CD14-positive monocyte (primary cell): ENCODE measurements around the gene HOXA5. TPM values are rescaled to one million over a fixed set of nuclear protein-coding genes. Genes with fewer than 3 reads are reported as not detected.

ENCODE experiments used
- DNase-seq, 3 donors: peaks; one replicate each; pipeline ENCODE4 v3.0.0-alpha.2; 2011 to 2022
- H2AFZ ChIP-seq: 2 replicates; pipeline ENCODE4 v1.6.0; 2012; ENCODE audit warnings: mild to moderate bottlenecking, low read depth, low read length, inconsistent platforms; ENCODE audit not compliant: insufficient read depth, poor library complexity, severe bottlenecking
- H3K27ac ChIP-seq, 2 donors: 1 replicate in 1 of 2; 2 replicates in 1 of 2; pipeline ENCODE4 v1.5.1; 2012 to 2013; ENCODE audit warnings: low read length in 2 of 2, control low read depth in 1 of 2, inconsistent platforms in 1 of 2, low read depth in 1 of 2, mild to moderate bottlenecking in 1 of 2
- H3K27me3 ChIP-seq, 2 donors: one replicate each; pipeline versions ENCODE4 v1.6.0 to v1.6.1; 2011 to 2013; ENCODE audit warnings: low read length in 2 of 2; ENCODE audit not compliant: control insufficient read depth in 2 of 2, insufficient read depth in 2 of 2
- H3K36me3 ChIP-seq, 2 donors: replicated peaks in 1 of 2; 1 replicate in 1 of 2; 2 replicates in 1 of 2; pipeline versions ENCODE4 v1.5.1 to v1.6.1; 2012 to 2013; ENCODE audit warnings: low read length in 2 of 2, control low read depth in 1 of 2, inconsistent platforms in 1 of 2, mild to moderate bottlenecking in 1 of 2; ENCODE audit not compliant: insufficient read depth in 2 of 2, control insufficient read depth in 1 of 2
- H3K4me1 ChIP-seq, 2 donors: 1 replicate in 1 of 2; 2 replicates in 1 of 2; pipeline versions ENCODE4 v1.5.1 to v1.6.1; 2012 to 2013; ENCODE audit warnings: low read length in 2 of 2, control low read depth in 1 of 2, inconsistent platforms in 1 of 2, mild to moderate bottlenecking in 1 of 2, moderate library complexity in 1 of 2; ENCODE audit not compliant: insufficient read depth in 2 of 2, control insufficient read depth in 1 of 2
- H3K4me2 ChIP-seq: replicated peaks from 2 replicates; pipeline ENCODE3; 2012; ENCODE audit warnings: low read length, moderate library complexity, mild to moderate bottlenecking; ENCODE audit not compliant: poor library complexity, severe bottlenecking; ENCODE audit errors: extremely low read depth
- H3K4me3 ChIP-seq, 3 experiments: fragments of 200-600 bp in 1 of 3; sonication (generic) in 1 of 3; replicated peaks in 1 of 3; 1 replicate in 2 of 3; 2 replicates in 1 of 3; pipeline ENCODE4 v1.5.1; 2011 to 2013; ENCODE audit warnings: low read length in 3 of 3, mild to moderate bottlenecking in 3 of 3, control low read depth in 2 of 3, low read depth in 2 of 3, inconsistent platforms in 1 of 3, moderate library complexity in 1 of 3
- H3K79me2 ChIP-seq: 2 replicates; pipeline ENCODE4 v1.6.0; 2012; ENCODE audit warnings: mild to moderate bottlenecking, control low read depth, inconsistent platforms, low read length, moderate library complexity; ENCODE audit not compliant: insufficient read depth
- H3K9ac ChIP-seq: 2 replicates; pipeline ENCODE4 v1.6.0; 2017; ENCODE audit warnings: low read length, mild to moderate bottlenecking; ENCODE audit not compliant: insufficient read depth, poor library complexity, severe bottlenecking
- H3K9me3 ChIP-seq, 2 donors: replicated peaks in 1 of 2; 1 replicate in 1 of 2; 2 replicates in 1 of 2; pipeline versions ENCODE4 v1.5.1 to v1.6.1; 2012 to 2013; ENCODE audit warnings: low read length in 2 of 2, control low read depth in 1 of 2; ENCODE audit not compliant: control insufficient read depth in 1 of 2, insufficient read depth in 1 of 2
- H4K20me1 ChIP-seq: 2 replicates; pipeline ENCODE4 v1.6.0; 2012; ENCODE audit warnings: mild to moderate bottlenecking, low read length, control low read depth, moderate library complexity; ENCODE audit not compliant: insufficient read depth
- H3K27ac Mint-ChIP-seq, 7 donors: one replicate each; pipeline ENCODE4 v1.8.0; 2020; ENCODE audit warnings: mild to moderate bottlenecking in 7 of 7, mixed read lengths in 7 of 7, moderate library complexity in 6 of 7, inconsistent platforms in 2 of 7
- H3K27me3 Mint-ChIP-seq, 3 donors: one replicate each; pipeline ENCODE4 v1.8.0; 2021 to 2022; ENCODE audit warnings: low read depth in 3 of 3, mild to moderate bottlenecking in 3 of 3, mixed read lengths in 3 of 3, moderate library complexity in 3 of 3, inconsistent platforms in 1 of 3
- H3K36me3 Mint-ChIP-seq, 2 donors: one replicate each; pipeline ENCODE4 v1.8.0; 2020; ENCODE audit warnings: mixed read lengths in 2 of 2, inconsistent platforms in 1 of 2, mild to moderate bottlenecking in 1 of 2
- H3K4me1 Mint-ChIP-seq: one replicate; pipeline ENCODE4 v1.8.0; 2020; ENCODE audit warnings: mild to moderate bottlenecking, mixed read lengths
- H3K4me3 Mint-ChIP-seq, 2 donors: one replicate each; pipeline ENCODE4 v1.8.0; 2020; ENCODE audit warnings: mild to moderate bottlenecking in 2 of 2, mixed read lengths in 2 of 2, moderate library complexity in 1 of 2
- H3K9me3 Mint-ChIP-seq, 7 donors: one replicate each; pipeline ENCODE4 v1.8.0; 2020 to 2022; ENCODE audit warnings: mixed read lengths in 7 of 7, mild to moderate bottlenecking in 6 of 7, moderate library complexity in 6 of 7, inconsistent platforms in 2 of 7
- WGBS: methylation state at CpG from one replicate; pipeline ENCODE4 v1.1.5; 2013; ENCODE audit warnings: missing lambda C conversion rate; ENCODE audit not compliant: insufficient coverage; 5-methylcytosine and 5-hydroxymethylcytosine counted together
- intact Hi-C, 2 donors: fragments of 100-400 bp; cut with micrococcal nuclease; formaldehyde crosslinking; loops; one replicate each; pipeline versions ENCODE4 v1.15.0 to v1.15.1; 2023
- polyA plus RNA-seq, 3 donors: library from polyadenylated mRNA; depleted of rRNA in 1 of 3; unstranded in 2 of 3; stranded (reverse) in 1 of 3; fragments of 300-500 nt in 2 of 3; fragments of >200 nt in 1 of 3; fragmentation: Illumina TruSeq in 2 of 3; gene quantifications; 1 replicate in 2 of 3; 2 replicates in 1 of 3; pipeline ENCODE4 v1.2.3, GENCODE V29; 2012 to 2021
- TF ChIP-seq, protein P1 (sequence below): fragments of 200-600 bp; IDR thresholded peaks from one replicate; pipeline ENCODE4 v1.8.0; 2022; ENCODE audit warnings: antibody characterized with exemption, mild to moderate bottlenecking

Gene HOXA5
- polyA plus RNA-seq, 3 donors = 0.85 to 3.0 (median 1.8) TPM

DNA sequence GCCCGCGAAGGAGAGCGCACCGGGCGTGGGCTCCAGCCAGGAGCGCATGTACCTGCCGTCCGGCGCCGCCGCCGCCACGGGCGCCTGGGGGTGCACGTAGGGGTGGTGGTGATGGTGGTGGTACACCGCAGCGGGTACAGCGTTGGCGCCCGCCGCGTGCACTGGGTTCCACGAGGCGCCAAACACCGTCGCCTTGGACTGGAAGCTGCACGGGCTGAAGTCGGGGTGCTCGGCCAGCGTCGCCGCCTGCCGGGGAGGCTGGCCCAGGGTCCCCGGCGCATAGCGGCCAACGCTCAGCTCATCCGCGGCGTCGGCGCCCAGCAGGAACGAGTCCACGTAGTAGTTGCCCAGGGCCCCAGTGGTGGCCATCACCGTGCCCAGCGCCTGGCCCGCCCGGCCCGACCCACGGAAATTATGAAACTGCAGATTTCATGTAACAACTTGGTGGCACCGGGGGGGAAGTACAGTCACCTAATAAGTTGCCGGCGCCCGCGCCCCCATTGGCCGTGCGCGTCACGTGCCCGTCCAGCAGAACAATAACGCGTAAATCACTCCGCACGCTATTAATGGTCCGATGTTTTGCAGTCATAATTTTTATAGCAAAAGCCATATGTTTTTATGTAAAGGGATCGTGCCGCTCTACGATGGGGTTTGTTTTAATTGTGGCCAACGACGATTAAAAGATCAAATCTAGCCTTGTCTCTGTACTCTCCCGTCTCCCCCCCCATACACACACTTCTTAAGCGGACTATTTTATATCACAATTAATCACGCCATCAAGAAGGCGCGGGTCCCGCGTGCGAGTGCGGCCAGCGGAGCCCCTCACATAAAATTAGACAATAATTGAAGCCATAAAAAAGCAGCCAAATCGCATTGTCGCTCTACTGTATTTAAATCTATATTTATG is 21.9 kb upstream of the HOXA5 start, which contains the start of gene HOXA9:
TSS of gene HOXA9 (minus strand) at position 449 of the 907 bp plus-strand sequence. CDS start at position 369, 80 bp downstream.
- Mint-ChIP-seq H3K9me3 (peaks cover 5 to 53% (median 36%) of the 10 kb centered on the region in 7 donors), H3K36me3 (peaks cover 23 to 38% of the 10 kb centered on the region in 2 donors), H3K4me1 (peaks cover 66% of the 10 kb centered on the region), H3K27me3 (peaks cover 83 to 93% (median 83%) of the 10 kb centered on the region in 3 donors), H3K27ac (peak within 1 kb of the TSS in 3 of 7 donors; percentile 64 to 68 (median 68)), H3K4me3 (peak within 1 kb of the TSS; percentile 72 to 95)
- intact Hi-C loops = loop anchor here (5.0 to 10.0 kb wide), 3 partner anchors 37 to 1303 kb away; partner anchors contain the start of gene HOXA13 (in 1 of the 2)
- TF ChIP-seq, protein P1, sequence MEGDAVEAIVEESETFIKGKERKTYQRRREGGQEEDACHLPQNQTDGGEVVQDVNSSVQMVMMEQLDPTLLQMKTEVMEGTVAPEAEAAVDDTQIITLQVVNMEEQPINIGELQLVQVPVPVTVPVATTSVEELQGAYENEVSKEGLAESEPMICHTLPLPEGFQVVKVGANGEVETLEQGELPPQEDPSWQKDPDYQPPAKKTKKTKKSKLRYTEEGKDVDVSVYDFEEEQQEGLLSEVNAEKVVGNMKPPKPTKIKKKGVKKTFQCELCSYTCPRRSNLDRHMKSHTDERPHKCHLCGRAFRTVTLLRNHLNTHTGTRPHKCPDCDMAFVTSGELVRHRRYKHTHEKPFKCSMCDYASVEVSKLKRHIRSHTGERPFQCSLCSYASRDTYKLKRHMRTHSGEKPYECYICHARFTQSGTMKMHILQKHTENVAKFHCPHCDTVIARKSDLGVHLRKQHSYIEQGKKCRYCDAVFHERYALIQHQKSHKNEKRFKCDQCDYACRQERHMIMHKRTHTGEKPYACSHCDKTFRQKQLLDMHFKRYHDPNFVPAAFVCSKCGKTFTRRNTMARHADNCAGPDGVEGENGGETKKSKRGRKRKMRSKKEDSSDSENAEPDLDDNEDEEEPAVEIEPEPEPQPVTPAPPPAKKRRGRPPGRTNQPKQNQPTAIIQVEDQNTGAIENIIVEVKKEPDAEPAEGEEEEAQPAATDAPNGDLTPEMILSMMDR = no peak
- Histone ChIP-seq H3K27me3 (peaks cover 54 to 92% of the 10 kb centered on the region in 2 donors), H3K4me2 (peak within 1 kb of the TSS; percentile 69), H3K79me2 (peaks cover 7% of the 10 kb centered on the region), H3K4me1 (peaks cover 75 to 94% of the 10 kb centered on the region in 2 donors), H3K27ac (no peak within 1 kb of the TSS), H2AFZ (peak within 1 kb of the TSS; percentile 79), H3K36me3 (no peaks in the 10 kb centered on the region), H3K9me3 (peaks cover 18 to 34% of the 10 kb centered on the region in 2 donors), H3K4me3 (peak within 1 kb of the TSS; percentile 17 to 74 (median 40)), H4K20me1 (peaks cover 7% of the 10 kb centered on the region), H3K9ac (peak within 1 kb of the TSS; percentile 33)
- under 1% methylated on average over 60 of the region's 82 CpGs for WGBS
- peak; percentile 88 to 94 (median 91) for DNase-seq

DNA sequence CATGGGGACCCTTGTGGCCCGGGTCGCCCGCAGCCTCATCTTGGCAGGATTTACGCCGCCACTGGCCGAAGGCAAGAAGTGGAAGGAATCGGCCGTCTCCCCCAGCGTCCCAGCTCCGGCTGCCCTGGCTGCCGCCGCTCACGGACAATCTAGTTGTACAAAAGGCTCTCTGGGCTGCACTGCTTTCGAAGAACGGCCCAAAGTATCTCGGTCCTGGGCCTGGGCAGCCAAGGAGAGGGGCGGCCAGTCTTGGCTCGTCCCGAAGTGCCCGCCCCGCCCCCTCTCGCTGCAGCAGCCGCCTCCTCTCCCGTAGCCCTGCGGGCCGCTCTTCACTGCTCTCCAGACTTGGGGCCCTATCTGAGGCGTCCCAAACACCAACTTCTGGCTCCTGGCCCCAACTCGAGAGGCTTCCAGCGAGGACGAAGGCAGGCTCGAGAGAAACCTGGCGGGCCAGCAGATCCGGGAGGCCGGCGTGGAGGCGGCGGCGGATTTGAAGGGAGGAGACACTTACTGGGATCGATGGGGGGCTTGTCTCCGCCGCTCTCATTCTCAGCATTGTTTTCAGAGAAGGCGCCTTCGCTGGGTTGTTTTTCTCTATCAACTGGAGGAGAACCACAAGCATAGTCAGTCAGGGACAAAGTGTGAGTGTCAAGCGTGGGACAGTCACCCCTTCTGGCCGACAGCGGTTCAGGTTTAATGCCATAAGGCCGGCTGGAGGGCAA is 21.0 kb upstream of the HOXA5 start:
- H2AFZ ChIP-seq = peak overlapping the region; percentile 79
- Mint-ChIP-seq H3K4me3 (peak overlapping the region; percentile 72 to 92), H3K9me3 (peaks cover 5 to 52% (median 36%) of the 10 kb centered on the region in 7 donors), H3K4me1 (peaks cover 68% of the 10 kb centered on the region), H3K27ac (no peak overlapping the region), H3K36me3 (peaks cover 23 to 40% of the 10 kb centered on the region in 2 donors), H3K27me3 (peaks cover 84 to 93% (median 84%) of the 10 kb centered on the region in 3 donors)
- peaks cover 7% of the 10 kb centered on the region for H3K79me2 ChIP-seq
- peak overlapping the region; percentile 69 for H3K4me2 ChIP-seq
- TF ChIP-seq, protein P1 = peak; percentile 5
- peak overlapping the region; percentile 32 for H3K9ac ChIP-seq
- H3K9me3 ChIP-seq = peaks cover 18 to 30% of the 10 kb centered on the region in 2 donors
- under 1% methylated on average over 47 of the region's 47 CpGs for WGBS
- no peak overlapping the region for H3K27ac ChIP-seq
- peaks cover 55 to 92% of the 10 kb centered on the region in 2 donors for H3K27me3 ChIP-seq
- H3K36me3 ChIP-seq = no peaks in the 10 kb centered on the region
- intact Hi-C loops = loop anchor here (5.0 to 10.0 kb wide), 6 partner anchors 38 to 1302 kb away; partner anchors contain the start of gene HOXA13 (in 1 of the 2)
- H3K4me3 ChIP-seq = peak overlapping the region; percentile 17 to 74 (median 40)
- peaks cover 76 to 93% of the 10 kb centered on the region in 2 donors for H3K4me1 ChIP-seq
- peak in 1 of 3 donors; percentile 40 for DNase-seq
- H4K20me1 ChIP-seq = no peaks in the 10 kb centered on the region
